NB4 (cell line): ENCODE results near the gene SEMA3C.

ENCODE experiments used
- DNase-seq: peaks from one replicate; pipeline ENCODE4 v3.0.0; 2010; ENCODE audit warnings: low read depth
- H3K4me3 ChIP-seq: one replicate; pipeline ENCODE4 v1.5.1; 2011; ENCODE audit warnings: mild to moderate bottlenecking, low read depth, low read length, moderate library complexity
- MYC ChIP-seq: IDR thresholded peaks from 2 replicates; pipeline ENCODE4 v1.6.1; 2011; ENCODE audit warnings: low read depth, low read length
- POLR2A ChIP-seq: IDR thresholded peaks from 2 replicates; pipeline ENCODE4 v1.6.1; 2011; ENCODE audit warnings: mild to moderate bottlenecking; ENCODE audit not compliant: insufficient read length; ENCODE audit errors: extremely low read depth
- TF ChIP-seq, protein P1 (sequence below): IDR thresholded peaks from one replicate; pipeline ENCODE4 v1.5.1; 2012; ENCODE audit warnings: low read depth, low read length
- TF ChIP-seq, protein P2 (sequence below): IDR thresholded peaks from 2 replicates; pipeline ENCODE4 v1.6.1; 2011; ENCODE audit warnings: low read depth, low read length

The SEMA3C gene

DNA sequence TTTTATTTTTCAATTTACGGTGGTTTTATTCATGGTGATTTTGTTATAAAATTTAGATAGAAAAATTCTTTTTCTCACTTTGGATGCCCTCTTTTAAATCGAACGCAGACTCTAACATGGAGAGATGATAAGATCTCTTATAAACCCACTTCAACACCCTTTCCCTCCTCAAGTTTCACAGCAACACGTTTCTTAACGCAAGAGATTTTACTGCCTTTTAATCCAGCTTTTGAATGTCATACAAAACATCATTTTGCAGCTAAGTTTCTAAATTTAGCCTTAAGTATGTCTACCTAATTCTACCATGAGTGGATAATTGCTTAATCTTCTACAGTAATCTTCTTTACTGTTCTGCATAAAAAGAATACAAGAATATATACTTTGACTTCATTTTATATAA, 70.0 kb downstream of the SEMA3C start:
- TF ChIP-seq, protein P1, sequence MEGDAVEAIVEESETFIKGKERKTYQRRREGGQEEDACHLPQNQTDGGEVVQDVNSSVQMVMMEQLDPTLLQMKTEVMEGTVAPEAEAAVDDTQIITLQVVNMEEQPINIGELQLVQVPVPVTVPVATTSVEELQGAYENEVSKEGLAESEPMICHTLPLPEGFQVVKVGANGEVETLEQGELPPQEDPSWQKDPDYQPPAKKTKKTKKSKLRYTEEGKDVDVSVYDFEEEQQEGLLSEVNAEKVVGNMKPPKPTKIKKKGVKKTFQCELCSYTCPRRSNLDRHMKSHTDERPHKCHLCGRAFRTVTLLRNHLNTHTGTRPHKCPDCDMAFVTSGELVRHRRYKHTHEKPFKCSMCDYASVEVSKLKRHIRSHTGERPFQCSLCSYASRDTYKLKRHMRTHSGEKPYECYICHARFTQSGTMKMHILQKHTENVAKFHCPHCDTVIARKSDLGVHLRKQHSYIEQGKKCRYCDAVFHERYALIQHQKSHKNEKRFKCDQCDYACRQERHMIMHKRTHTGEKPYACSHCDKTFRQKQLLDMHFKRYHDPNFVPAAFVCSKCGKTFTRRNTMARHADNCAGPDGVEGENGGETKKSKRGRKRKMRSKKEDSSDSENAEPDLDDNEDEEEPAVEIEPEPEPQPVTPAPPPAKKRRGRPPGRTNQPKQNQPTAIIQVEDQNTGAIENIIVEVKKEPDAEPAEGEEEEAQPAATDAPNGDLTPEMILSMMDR: no peak
- TF ChIP-seq, protein P2, sequence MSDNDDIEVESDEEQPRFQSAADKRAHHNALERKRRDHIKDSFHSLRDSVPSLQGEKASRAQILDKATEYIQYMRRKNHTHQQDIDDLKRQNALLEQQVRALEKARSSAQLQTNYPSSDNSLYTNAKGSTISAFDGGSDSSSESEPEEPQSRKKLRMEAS: no peak
- TF ChIP-seq POLR2A (no peak), MYC (no peak)
- DNase-seq: no peak
- no peak overlapping the region for H3K4me3 ChIP-seq

DNA sequence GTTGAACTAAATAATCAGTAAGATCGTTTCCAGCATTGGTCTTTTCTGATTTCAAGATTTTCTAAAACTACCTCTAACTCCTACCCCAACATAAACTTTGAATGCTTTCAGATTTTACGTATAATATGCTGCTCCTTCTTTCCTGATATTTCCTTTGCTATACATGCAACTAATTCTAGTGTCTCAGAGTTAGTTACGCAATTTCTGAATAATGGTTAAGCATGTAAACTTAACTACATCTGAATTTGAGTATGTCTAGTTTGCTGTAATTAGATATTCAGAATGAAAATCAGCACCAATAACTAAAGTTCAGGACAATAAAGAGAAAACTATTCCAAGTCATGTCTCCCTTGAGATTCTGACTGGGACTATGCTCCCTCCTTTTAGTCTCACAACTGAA, 71.0 kb downstream of the SEMA3C start:
- TF ChIP-seq MYC (no peak), POLR2A (no peak)
- TF ChIP-seq, protein P2: no peak
- TF ChIP-seq, protein P1: no peak
- no peak for DNase-seq
- H3K4me3 ChIP-seq: no peak overlapping the region

DNA sequence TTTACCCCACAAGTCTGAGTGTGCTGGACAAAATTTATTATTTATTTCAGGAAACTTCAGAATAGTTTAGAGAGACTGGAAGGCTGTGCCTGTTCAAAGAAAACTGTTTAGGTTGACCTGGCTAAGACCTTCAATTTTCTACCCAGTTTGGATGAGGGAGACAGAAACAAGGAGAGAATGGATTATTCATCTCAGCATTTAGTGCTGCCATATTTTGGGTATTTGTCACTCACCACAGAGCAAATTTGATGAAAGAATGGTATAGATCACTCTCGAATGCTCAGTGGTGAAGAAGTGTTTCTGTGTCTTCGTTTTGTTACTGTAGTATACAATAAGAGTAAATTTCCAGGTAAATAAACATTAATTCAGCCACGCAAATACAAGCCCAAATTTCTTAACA, 71.8 kb downstream of the SEMA3C start:
- TF ChIP-seq, protein P2: no peak
- H3K4me3 ChIP-seq: no peak overlapping the region
- DNase-seq: no peak

DNA sequence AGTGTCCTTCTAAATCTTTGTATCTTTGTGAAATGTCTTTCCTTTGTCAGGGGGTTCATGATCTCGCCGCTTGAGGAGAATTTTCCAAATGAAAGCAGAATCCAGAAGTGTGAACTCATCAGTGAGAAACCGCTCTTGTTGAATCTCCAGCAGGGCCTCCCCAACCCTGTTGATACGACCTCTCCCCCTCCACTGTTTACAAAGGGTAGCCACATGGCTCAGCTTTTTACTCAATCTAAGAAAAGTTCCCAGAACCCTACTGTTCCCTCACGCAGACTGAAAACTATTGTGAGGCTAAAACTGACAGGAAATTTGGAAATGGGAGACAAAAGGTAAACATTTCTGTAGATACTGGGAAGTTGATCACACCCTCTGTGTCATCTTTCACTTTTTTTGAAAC, 73.9 kb downstream of the SEMA3C start:
- TF ChIP-seq, protein P1: no peak
- TF ChIP-seq POLR2A: no peak
- TF ChIP-seq, protein P2: no peak
- no peak for TF ChIP-seq MYC
- no peak overlapping the region for H3K4me3 ChIP-seq
- no peak for DNase-seq

DNA sequence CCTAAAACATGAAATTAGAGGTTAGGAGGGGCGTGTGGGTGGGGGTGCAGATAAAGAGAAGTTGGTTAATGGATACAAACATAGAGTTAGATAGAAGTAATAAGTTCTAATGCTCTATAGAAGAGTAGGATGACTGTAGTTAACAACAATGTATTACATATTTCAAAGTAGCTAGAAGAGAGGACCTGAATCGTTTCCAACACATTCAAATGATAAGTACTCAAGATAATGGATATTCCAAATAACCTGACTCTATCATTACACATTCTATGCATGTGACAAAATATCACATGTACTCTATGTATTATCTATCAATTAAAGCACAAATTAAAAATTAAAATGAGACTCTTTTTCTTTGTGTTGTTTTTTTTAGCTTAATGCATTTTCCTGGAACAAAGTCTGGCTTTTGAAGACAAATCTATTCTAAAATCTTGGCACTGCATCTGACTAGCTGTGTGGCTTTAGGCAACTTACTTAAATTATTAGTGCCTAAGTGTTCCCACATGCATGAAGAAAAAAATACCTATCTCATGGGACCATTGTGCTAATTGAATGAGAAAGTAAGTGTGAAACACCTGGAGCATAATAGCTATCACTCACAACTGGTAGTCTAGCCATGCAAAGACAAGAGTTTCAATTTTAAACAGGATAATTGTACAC, 75.7 kb downstream of the SEMA3C start:
- TF ChIP-seq, protein P2: no peak
- TF ChIP-seq MYC: no peak
- TF ChIP-seq, protein P1: no peak
- no peak for TF ChIP-seq POLR2A
- H3K4me3 ChIP-seq: no peak overlapping the region

DNA sequence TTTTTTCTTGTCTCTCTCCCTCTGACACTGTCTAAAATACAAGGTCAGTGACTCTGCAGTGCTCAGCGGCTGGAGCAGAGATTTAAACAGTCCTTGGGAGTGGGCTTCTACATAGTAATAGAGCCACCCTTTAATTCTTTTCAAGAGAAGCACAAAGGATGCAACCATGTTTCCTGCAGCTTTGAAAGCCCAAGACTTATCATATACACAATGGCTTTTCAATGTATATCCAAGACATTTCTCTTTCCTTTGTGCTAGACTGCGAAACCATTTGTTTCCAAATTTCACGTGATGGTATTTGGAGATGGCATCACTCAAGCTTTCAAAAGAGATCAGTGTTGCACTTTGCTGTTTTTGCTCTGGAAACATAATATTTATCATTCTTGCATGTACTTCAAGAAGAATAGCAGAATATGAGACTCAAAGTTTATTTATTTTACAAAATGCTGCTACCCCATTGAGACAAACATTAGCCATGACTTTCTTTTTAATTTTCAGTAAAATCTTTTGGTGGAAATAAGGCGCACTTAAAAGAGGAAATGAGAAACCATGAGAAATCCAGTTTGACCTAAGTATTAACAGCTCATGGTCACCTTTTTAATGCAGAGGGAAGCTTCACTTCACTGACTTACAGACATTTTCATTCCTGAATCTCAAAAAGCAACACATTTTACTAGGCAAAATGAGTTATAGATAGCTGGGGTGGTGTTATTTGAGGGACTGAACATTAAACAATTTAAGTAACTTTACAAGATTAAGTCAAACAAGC, 76.6 kb downstream of the SEMA3C start:
- TF ChIP-seq MYC: no peak
- TF ChIP-seq, protein P1: no peak
- TF ChIP-seq, protein P2: no peak
- no peak for TF ChIP-seq POLR2A
- H3K4me3 ChIP-seq: no peak overlapping the region
- no peak for DNase-seq

More for the DNA sequence above, 75.7 kb downstream of the SEMA3C start:
- DNase-seq: no peak
